ENCODE measurements around the gene PRKG1. TPM values are rescaled to one million over a fixed set of nuclear protein-coding genes. Genes with fewer than 3 reads are reported as not detected.
"Not testable (repeated sequence)": the region's sequence is repeated elsewhere in the genome, so short reads cannot be mapped to it uniquely, and the experiment has no call there.

PRKG1 gene
- total and polyA plus RNA-seq, 4 donors, result 26.2 to 199 (median 94.1) TPM

- intact Hi-C loops (cut with DNase I), result loop anchor here in 1 of 2 donors (5.0 kb wide), 1 partner anchor 40 kb away; no protein-coding TSS in a partner anchor
- Histone ChIP-seq H3K36me3 (ENCODE audit: control insufficient read depth in 1 of 2, insufficient read depth in 2 of 2, low read length in 1 of 2) (no peaks in the 10 kb centered on the region), H3K27me3 (ENCODE audit: control insufficient read depth in 1 of 2, insufficient read depth in 2 of 2, low read length in 1 of 2) (no peaks in the 10 kb centered on the region), H3K27ac (ENCODE audit: low read depth in 1 of 2, low read length in 2 of 2) (peak overlapping the region; percentile 68 to 97), H3K4me1 (ENCODE audit: control insufficient read depth in 1 of 2, insufficient read depth in 2 of 2, low read length in 2 of 2) (peaks cover 3 to 6% of the 10 kb centered on the region in 2 donors), H3K4me3 (ENCODE audit: low read length in 2 of 2) (no peak overlapping the region), H3K9me3 (ENCODE audit: control insufficient read depth, low read length) (no peaks in the 10 kb centered on the region)
- ATAC-seq (ENCODE audit: low FRiP score) (peak; percentile 73), DNase-seq (no peak)
- 48 to 50% methylated on average over 7 of the region's 7 CpGs for whole genome bisulfite sequencing, 2 donors
Observed at GRCh38 chr10:51257511-51258248, 183.4 kb downstream of the PRKG1 start.

- Histone ChIP-seq H3K36me3 (ENCODE audit: control insufficient read depth in 1 of 2, insufficient read depth in 2 of 2, low read length in 1 of 2) (no peaks in the 10 kb centered on the region), H3K27ac (ENCODE audit: low read depth in 1 of 2, low read length in 2 of 2) (no peak overlapping the region), H3K9me3 (ENCODE audit: control insufficient read depth, low read length) (no peaks in the 10 kb centered on the region), H3K4me1 (ENCODE audit: control insufficient read depth in 1 of 2, insufficient read depth in 2 of 2, low read length in 2 of 2) (peaks cover 5% of the 10 kb centered on the region in 2 donors), H3K4me3 (ENCODE audit: low read length in 2 of 2) (no peak overlapping the region), H3K27me3 (ENCODE audit: control insufficient read depth in 1 of 2, insufficient read depth in 2 of 2, low read length in 1 of 2) (no peaks in the 10 kb centered on the region)
- WGBS, 2 donors, result 83 to 84% methylated on average over 2 of the region's 2 CpGs
- ATAC-seq (ENCODE audit: low FRiP score) (no peak), DNase-seq (no peak)
- intact Hi-C loops (cut with DNase I), result no loop called here
Observed at GRCh38 chr10:51260376-51260775, 186.1 kb downstream of the PRKG1 start.

GRCh38 chr10:51266496-51266895 lies 192.2 kb downstream of the PRKG1 start:
- intact Hi-C loops (cut with DNase I), result no loop called here
- DNase-seq (no peak), ATAC-seq (ENCODE audit: low FRiP score) (no peak)
- Histone ChIP-seq H3K9me3 (ENCODE audit: control insufficient read depth, low read length) (no peaks in the 10 kb centered on the region), H3K27ac (ENCODE audit: low read depth in 1 of 2, low read length in 2 of 2) (no peak overlapping the region), H3K4me3 (ENCODE audit: low read length in 2 of 2) (no peak overlapping the region), H3K36me3 (ENCODE audit: control insufficient read depth in 1 of 2, insufficient read depth in 2 of 2, low read length in 1 of 2) (no peaks in the 10 kb centered on the region), H3K27me3 (ENCODE audit: control insufficient read depth in 1 of 2, insufficient read depth in 2 of 2, low read length in 1 of 2) (no peaks in the 10 kb centered on the region), H3K4me1 (ENCODE audit: control insufficient read depth in 1 of 2, insufficient read depth in 2 of 2, low read length in 2 of 2) (peaks cover 0 to 8% of the 10 kb centered on the region in 2 donors)
- 83 to 87% methylated on average over 3 of the region's 3 CpGs for WGBS, 2 donors

GRCh38 chr10:51267980-51268570 lies 193.8 kb downstream of the PRKG1 start:
- not testable (repeated sequence) for H3K27me3 ChIP-seq (ENCODE audit: control insufficient read depth in 1 of 2, insufficient read depth in 2 of 2, low read length in 1 of 2); H3K36me3 ChIP-seq (ENCODE audit: control insufficient read depth in 1 of 2, insufficient read depth in 2 of 2, low read length in 1 of 2)
- WGBS, 2 donors, result 91 to 97% methylated on average over 8 of the region's 8 CpGs

GRCh38 chr10:51269821-51270220 lies 195.5 kb downstream of the PRKG1 start:
- no peak for ATAC-seq (ENCODE audit: low FRiP score)
- Histone ChIP-seq H3K9me3 (ENCODE audit: control insufficient read depth, low read length) (no peaks in the 10 kb centered on the region), H3K27ac (ENCODE audit: low read depth in 1 of 2, low read length in 2 of 2) (no peak overlapping the region), H3K4me3 (ENCODE audit: low read length in 2 of 2) (no peak overlapping the region), H3K36me3 (ENCODE audit: control insufficient read depth in 1 of 2, insufficient read depth in 2 of 2, low read length in 1 of 2) (peaks cover 0 to 1% of the 10 kb centered on the region in 2 donors), H3K27me3 (ENCODE audit: control insufficient read depth in 1 of 2, insufficient read depth in 2 of 2, low read length in 1 of 2) (no peaks in the 10 kb centered on the region), H3K4me1 (ENCODE audit: control insufficient read depth in 1 of 2, insufficient read depth in 2 of 2, low read length in 2 of 2) (peaks cover 0 to 6% of the 10 kb centered on the region in 2 donors)
- intact Hi-C loops (cut with DNase I), result loop anchor here in 1 of 2 donors (1.0 kb wide), 1 partner anchor 11 kb away; no protein-coding TSS in a partner anchor
- DNase-seq, result no peak

More at GRCh38 chr10:51267980-51268570, 193.8 kb downstream of the PRKG1 start:
- H3K27ac ChIP-seq (ENCODE audit: low read depth in 1 of 2, low read length in 2 of 2); ATAC-seq (ENCODE audit: low FRiP score); DNase-seq; H3K4me3 ChIP-seq (ENCODE audit: low read length in 2 of 2); H3K4me1 ChIP-seq (ENCODE audit: control insufficient read depth in 1 of 2, insufficient read depth in 2 of 2, low read length in 2 of 2); H3K9me3 ChIP-seq (ENCODE audit: control insufficient read depth, low read length); intact Hi-C loops (cut with DNase I): not testable (repeated sequence)

GRCh38 chr10:51270936-51271530 lies 196.7 kb downstream of the PRKG1 start:
- Histone ChIP-seq H3K4me3 (ENCODE audit: low read length in 2 of 2) (no peak overlapping the region), H3K4me1 (ENCODE audit: control insufficient read depth in 1 of 2, insufficient read depth in 2 of 2, low read length in 2 of 2) (peaks cover 0 to 4% of the 10 kb centered on the region in 2 donors), H3K27me3 (ENCODE audit: control insufficient read depth in 1 of 2, insufficient read depth in 2 of 2, low read length in 1 of 2) (no peaks in the 10 kb centered on the region), H3K9me3 (ENCODE audit: control insufficient read depth, low read length) (no peaks in the 10 kb centered on the region), H3K36me3 (ENCODE audit: control insufficient read depth in 1 of 2, insufficient read depth in 2 of 2, low read length in 1 of 2) (peaks cover 0 to 2% of the 10 kb centered on the region in 2 donors), H3K27ac (ENCODE audit: low read depth in 1 of 2, low read length in 2 of 2) (no peak overlapping the region)
- ATAC-seq (ENCODE audit: low FRiP score) (no peak), DNase-seq (no peak)
- intact Hi-C loops (cut with DNase I), result no loop called here
- WGBS, 2 donors, result 97 to 98% methylated on average over 2 of the region's 2 CpGs

GRCh38 chr10:51272099-51272498 lies 197.8 kb downstream of the PRKG1 start:
- intact Hi-C loops (cut with DNase I); H3K4me3 ChIP-seq (ENCODE audit: low read length in 2 of 2); H3K27me3 ChIP-seq (ENCODE audit: control insufficient read depth in 1 of 2, insufficient read depth in 2 of 2, low read length in 1 of 2); H3K27ac ChIP-seq (ENCODE audit: low read depth in 1 of 2, low read length in 2 of 2); ATAC-seq (ENCODE audit: low FRiP score); H3K4me1 ChIP-seq (ENCODE audit: control insufficient read depth in 1 of 2, insufficient read depth in 2 of 2, low read length in 2 of 2); DNase-seq; H3K9me3 ChIP-seq (ENCODE audit: control insufficient read depth, low read length); H3K36me3 ChIP-seq (ENCODE audit: control insufficient read depth in 1 of 2, insufficient read depth in 2 of 2, low read length in 1 of 2): not testable (repeated sequence)
- 77 to 97% methylated on average over 2 of the region's 2 CpGs for WGBS, 2 donors

GRCh38 chr10:51272555-51272954 lies 198.3 kb downstream of the PRKG1 start:
- no peak for ATAC-seq (ENCODE audit: low FRiP score)
- Histone ChIP-seq H3K36me3 (ENCODE audit: control insufficient read depth in 1 of 2, insufficient read depth in 2 of 2, low read length in 1 of 2) (peaks cover 0 to 2% of the 10 kb centered on the region in 2 donors), H3K27me3 (ENCODE audit: control insufficient read depth in 1 of 2, insufficient read depth in 2 of 2, low read length in 1 of 2) (no peaks in the 10 kb centered on the region), H3K27ac (ENCODE audit: low read depth in 1 of 2, low read length in 2 of 2) (no peak overlapping the region), H3K9me3 (ENCODE audit: control insufficient read depth, low read length) (no peaks in the 10 kb centered on the region), H3K4me1 (ENCODE audit: control insufficient read depth in 1 of 2, insufficient read depth in 2 of 2, low read length in 2 of 2) (peaks cover 0 to 4% of the 10 kb centered on the region in 2 donors), H3K4me3 (ENCODE audit: low read length in 2 of 2) (no peak overlapping the region)
- intact Hi-C loops (cut with DNase I), result no loop called here
- DNase-seq, result no peak
- WGBS, 2 donors, result 70 to 72% methylated on average over 1 of the region's 1 CpG
